C4-2B (cell line): ENCODE results near the gene NBAS.

Source experiments
- CTCF ChIP-seq: fragments of 450-650 bp; conservative IDR thresholded peaks from 2 replicates; pipeline ENCODE4 v1.5.1; 2017; ENCODE audit warnings: mild to moderate bottlenecking
- ZFX ChIP-seq: fragments of 450-650 bp; IDR thresholded peaks from 2 replicates; pipeline ENCODE4 v1.6.1; 2017

GRCh38 chr2:15260196-15260595, 300.9 kb downstream of the NBAS start:
- TF ChIP-seq CTCF (no peak), ZFX (no peak)
